A204.1 (cell line): ENCODE data around the gene SOBP.

Experiments
- FAIRE-seq: peaks from 2 replicates; lab custom pipeline; 2012; peaks lifted over from hg19 to GRCh38; lab: Jason Lieb, UNC

The SOBP gene

GRCh38 chr6:107658920-107659865, 169.3 kb downstream of the SOBP start:
- no peak for FAIRE-seq

DNA sequence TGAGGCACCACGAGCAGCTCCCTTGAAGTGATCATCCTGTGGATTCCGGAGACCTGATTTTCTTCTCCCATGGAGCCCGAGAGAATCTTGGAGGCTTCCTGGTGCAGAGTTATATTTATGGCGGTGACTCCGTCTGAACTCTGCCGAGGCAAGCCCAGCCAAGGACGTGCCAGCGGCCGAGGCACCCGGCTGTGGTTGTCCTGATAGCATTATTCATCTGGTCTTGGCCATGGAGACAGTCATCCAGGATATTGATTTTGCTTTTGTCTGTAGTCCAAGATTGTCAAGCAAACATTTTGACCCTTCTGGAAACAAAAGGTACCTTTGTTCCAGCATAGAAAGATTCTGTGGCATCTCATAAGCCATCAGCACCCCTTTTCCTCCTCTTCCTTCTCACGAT, 170.9 kb downstream of the SOBP start:
- FAIRE-seq, result no peak

- FAIRE-seq, result no peak
Observed at GRCh38 chr6:107661291-107661690, 171.4 kb downstream of the SOBP start.

GRCh38 chr6:107662333-107662732, 172.4 kb downstream of the SOBP start:
- no peak for FAIRE-seq

DNA sequence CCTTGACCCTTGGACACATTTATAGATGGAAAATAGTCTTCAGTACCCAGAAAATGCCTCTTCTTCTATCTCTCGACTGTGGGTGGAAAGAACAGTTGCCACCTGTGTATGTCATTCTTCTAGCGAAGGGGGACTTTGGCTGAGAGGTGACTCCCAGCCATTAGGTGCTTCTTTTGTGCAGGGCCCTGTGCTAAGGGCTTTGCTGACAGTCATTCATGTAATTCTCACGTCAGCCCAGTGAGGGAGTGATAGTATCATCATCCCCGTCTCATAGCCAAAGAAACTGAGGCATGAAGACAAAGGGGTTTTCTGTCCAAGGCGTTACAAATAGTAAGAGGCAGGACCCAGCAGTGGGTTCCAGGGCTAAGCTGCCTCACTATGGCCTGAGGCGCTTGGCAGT, 173.4 kb downstream of the SOBP start:
- no peak for FAIRE-seq

DNA sequence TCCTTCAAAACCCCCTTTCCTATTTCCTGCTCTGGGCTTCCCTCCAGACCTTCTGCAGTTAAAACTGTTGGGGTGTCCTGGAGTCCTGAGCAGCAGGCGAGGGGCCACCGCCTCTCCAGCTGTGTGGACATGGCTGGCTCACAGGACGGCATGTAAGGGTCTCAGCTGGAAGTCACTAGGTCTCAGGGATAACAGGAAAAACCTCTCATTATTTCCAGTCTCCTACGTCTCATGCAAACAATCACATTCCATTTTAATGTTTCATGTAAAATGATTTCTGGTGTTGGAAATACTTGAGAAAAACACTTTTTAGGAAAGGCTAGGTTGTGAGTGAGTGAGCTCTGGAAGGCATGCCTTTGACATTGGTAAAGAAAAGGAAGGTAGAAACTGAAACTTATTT, 175.5 kb downstream of the SOBP start:
- FAIRE-seq, result peak; percentile 86

DNA sequence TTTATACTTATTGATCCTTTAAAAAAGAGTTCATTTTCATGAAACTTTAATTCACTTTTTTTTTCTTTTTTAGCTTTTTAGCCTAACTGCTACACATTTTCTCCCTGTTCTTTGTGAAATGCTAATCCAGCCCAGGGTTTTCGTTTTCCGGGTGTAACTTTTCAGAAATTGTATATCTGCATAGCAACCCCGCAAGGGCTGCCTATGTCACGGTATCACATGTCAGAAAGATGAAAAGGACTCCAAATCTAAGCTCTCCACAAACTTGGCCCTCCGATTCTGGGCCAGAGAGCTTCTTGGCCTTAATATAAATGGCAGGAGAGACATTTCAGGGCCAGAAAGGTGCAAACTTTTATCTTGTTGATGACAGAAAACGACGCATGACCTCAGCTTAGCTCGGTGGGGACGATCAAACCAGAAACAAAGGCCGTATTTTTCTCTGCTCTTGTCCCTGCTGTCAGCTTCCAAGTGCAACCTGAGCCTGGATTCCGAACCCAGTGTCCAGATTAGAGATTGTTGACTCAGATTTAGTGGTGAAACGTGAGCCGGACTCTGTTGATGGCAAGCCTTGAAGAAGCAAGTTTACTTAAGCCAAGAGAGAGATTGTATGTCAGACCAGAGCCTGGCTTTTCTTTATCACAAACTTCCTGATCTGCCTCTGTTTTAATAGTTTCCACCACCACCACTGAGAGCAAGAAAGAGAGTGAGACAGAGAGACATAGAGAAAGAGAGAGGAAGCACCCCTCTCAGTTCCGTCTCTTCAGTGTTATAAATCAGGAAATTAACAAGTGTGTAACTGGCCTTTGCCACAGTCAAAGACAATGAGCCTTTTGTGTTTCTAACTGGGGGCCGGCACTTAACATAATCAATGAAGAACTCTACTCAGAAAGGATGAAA, 176.4 kb downstream of the SOBP start:
- FAIRE-seq, result peak; percentile 77

DNA sequence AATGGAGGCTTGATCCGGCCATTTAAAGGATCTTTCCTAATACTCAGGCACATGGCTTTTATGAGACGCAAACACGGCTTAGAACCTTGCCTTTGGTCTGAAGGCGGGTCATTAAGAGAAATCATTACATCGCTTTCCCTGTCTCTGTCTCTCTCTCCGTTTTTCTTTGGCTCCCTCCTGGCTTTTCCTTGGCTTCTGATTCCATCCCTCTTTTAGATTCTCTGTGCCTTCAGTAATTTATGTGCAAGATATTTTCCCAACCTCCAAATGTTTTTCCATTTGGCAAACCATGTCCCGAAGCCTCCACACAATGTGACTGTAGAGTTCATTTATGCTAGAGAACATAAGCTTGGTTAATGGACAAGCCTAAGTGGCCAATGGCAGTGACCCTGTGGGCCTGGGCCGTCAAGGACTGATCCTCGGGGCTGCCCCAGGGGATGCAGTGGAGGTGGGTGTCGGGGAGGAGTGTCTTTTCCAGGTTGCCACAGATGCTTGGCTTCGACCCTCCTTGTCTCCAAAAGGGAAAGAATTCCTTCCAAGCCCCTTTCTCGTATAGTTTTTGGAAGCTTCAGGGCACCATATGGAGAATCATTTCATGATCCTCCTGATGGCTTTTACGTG, 177.2 kb downstream of the SOBP start:
- peak; percentile 73 for FAIRE-seq

GRCh38 chr6:107667790-107668189, 177.9 kb downstream of the SOBP start:
- FAIRE-seq, result peak; percentile 88

DNA sequence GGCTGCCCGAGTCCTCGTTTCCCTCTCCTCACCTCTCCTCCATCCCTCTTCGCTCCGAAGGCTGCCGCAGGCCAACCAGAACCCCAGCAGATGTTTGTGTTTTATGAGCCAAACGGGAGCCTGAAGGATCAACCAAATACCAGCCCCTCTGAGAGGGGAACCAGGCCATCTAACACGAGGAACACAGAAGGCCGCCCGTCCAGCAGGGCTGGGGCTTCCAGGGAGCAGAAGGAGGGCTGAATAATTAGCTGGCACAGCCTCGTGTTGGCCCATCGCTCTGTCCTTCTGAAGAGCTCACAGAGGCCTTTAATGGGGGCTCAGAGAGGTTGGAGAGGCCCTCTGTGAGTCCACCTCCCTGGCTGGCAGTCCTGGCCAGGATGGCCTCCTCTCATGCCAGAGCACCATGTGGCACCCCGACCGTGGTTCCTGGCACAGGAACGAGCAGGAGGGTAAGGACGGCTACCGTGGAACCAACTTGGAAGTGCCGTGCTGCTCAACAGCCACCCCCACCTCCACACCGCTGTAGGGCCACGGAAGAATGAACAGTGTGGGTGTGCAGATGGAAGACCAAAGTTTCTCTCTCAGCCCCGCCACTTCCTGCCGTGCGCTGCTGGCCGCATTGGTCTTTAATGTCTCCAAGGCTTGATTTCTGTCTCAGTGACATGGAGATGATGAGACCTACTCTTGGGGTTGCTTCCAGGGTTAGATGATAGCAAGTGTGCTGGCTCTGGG, 179.0 kb downstream of the SOBP start:
- no peak for FAIRE-seq

DNA sequence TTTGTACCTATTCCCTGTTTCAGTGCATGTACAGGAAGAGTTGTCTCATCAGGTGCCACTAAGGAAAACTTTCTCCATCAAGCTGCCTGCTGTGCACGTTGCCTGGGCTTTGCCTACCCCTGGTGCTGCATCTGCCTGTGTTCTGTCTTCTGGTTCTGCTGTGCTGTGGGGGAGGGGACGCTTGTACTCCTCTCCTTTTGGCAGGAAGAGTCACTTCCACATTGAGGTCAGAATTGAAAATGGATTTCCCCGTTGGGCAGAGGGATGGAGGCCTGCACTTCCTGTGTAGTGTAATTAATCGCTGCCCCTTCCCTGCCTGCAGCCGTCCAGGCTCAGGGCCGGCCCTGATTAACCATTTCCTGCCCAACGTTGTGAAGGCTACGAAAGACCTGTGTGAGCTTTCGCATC, 180.9 kb downstream of the SOBP start:
- no peak for FAIRE-seq

DNA sequence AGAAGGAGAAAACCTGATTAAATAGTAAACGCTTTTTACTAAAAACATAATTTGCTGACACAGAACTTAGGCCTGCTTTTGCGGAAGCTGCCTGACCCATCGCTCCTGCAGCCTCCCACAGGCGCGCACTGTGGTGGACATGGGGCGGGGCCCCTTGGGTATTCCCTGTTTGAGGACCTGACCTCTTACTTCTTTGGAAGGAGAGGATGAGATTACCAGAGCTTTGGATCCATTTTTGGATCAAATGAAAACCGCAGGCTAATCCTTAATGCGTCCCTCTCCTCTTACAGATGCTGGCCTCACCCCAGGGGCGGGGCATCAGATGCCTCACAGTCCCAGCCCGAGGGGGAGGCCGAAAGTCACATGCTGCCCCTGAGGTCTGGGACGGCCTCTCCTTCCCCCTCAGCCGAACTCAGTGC, 183.2 kb downstream of the SOBP start:
- no peak for FAIRE-seq

DNA sequence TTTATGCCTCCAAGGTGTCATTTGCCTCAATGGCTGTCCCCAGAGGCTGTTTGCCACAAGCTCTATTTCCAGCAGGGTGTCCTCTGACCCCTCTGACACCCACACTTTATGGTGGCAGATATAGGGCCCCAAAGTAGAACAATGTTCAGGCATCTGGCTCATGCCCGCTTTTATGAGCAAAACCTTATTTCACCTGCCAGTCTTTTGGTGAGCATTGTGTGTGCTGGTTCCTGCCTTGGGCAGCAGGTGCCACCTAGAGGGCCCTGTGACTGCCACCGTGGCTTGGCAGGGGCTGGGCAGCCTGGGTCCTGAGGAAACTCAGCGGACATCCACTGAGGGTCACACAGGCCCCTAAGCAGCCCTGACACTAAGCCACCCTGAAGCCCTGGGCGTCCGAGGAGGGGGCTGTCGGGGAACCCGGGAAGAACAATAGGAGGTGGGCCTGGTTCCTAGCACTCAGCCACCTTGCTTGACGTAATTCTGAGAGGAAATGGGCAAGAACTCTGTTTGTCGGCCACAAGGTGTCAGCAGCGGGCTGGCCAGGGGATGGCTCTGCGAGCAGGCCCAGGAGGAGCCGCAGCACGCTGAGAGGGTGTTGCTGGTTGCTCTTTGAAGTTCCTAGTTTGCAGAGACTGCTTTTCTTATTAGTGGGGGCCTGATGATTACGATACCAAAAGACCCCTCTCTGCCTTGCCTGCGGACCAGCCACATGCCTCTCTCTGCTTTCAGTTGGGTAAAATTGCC, 185.2 kb downstream of the SOBP start:
- peak; percentile 32 for FAIRE-seq

- no peak for FAIRE-seq
Observed at GRCh38 chr6:107676042-107676441, 186.1 kb downstream of the SOBP start.

DNA sequence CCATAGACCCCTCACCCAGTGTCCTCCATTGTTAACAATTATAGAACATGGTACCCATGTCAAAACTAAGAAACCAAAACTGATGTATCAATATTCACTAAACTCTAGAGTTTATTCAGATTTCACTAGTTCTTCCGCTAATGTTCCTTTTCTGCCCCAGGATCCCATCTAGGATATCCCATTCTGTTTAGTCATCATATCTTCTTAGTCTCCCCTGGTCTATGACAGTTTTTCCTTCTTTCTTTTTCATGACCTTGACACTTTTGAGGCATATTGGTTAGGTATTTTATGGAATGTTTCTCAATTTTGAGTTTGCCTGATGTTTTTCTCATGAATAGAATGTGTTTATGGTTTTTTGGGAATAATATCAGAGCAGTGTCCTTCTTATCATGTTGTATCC, 187.5 kb downstream of the SOBP start:
- FAIRE-seq, result no peak

GRCh38 chr6:107679457-107679856, 189.5 kb downstream of the SOBP start:
- no peak for FAIRE-seq

GRCh38 chr6:107682721-107683120, 192.8 kb downstream of the SOBP start:
- FAIRE-seq, result no peak

GRCh38 chr6:107683183-107683582, 193.3 kb downstream of the SOBP start:
- FAIRE-seq, result no peak

- FAIRE-seq, result no peak
Observed at GRCh38 chr6:107684996-107685395, 195.1 kb downstream of the SOBP start.

DNA sequence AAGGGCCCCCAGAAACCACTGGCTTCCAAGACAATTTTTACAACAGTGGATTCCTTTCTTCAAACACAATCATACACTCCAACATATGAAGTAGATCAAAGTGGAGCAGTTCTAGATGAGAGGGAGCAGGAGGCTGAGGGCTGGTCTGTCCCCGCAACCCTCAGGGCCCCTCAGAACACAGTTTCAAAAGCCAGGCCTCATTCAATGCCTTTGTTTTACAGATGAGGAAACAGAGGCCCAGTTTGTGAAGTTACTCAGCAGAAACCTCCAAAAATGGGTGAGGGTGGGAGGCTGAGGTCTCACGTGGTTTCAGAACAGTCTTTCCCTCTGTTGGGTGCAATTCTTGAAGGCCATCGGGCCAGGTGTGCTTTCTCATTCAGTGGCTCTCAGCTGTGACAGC, 199.3 kb downstream of the SOBP start:
- FAIRE-seq, result no peak

DNA sequence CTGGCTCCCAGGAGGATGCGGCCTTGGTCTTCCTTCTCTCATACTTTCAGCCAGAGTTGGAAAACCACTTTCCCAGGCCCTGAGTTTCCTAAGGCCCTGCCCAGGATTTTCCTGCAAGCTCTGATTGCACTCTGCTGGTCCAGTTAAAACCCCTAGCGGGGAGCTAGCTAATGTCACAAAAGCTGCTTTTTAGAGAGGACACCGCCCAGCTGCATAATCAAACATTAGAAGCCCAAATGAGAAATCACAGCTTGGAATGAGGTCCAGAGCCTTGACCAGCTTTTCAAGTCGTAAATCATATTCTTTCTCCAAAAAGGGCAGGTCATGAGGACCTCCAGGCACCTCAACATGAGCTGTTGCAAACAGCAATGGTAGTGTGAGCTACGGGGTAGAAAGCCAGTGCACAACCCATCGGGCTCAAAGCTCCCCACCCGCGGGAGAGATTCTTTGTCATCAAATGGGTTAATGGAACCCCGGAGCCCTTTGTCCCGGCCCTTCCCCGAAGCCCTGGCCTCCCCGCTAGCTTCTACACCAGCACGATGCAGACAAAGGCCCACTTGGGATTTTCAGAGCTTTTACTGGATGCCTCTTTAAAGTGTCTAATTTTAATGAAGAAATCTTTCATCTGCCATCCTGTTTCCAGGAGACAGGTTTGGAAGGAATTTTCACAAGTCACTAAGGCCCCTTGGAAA, 200.2 kb downstream of the SOBP start:
- no peak for FAIRE-seq
